Measurements from ENCODE around the gene PIK3AP1.

Gene PIK3AP1

DNA sequence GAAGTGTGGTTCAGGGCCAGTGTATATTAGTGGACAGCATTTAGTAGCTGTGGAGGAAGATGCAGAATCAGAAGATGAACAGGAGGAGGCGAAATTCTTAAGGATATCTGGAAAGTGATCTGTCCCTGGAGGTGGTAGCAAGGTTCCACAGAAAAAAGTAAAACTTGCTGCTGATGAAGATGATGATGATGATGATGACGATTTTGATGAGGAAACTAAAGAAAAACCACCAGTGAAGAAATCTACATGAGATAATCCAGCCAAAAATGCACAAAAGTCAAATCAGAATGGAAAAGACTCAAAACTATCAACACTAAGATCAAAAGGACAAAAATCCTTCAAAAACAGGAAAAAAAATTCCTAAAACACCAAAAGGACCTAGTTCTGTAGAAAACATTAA is 159.8 kb downstream of the PIK3AP1 start:
- Histone ChIP-seq H4K20me1 (ENCODE audit: insufficient read depth, low read length, poor library complexity, severe bottlenecking) (peaks cover 31% of the 10 kb centered on the region), H3K4me2 (ENCODE audit: low read depth, low read length, poor library complexity, severe bottlenecking) (no peak overlapping the region), H3K9me3 (ENCODE audit: insufficient read depth, low read depth, low read length) (no peaks in the 10 kb centered on the region), H2AFZ (ENCODE audit: low read length) (no peak overlapping the region), H3K4me3 (ENCODE audit: low read length, poor library complexity, severe bottlenecking) (no peak overlapping the region), H3K9me2 (replicated peaks; ENCODE audit: low read depth, low read length) (no peaks in the 10 kb centered on the region), H3K27me3 (ENCODE audit: insufficient read depth, low read length, poor library complexity, severe bottlenecking) (no peaks in the 10 kb centered on the region), H3K4me1 (ENCODE audit: insufficient read depth, low read length, poor library complexity, severe bottlenecking) (no peaks in the 10 kb centered on the region), H3F3A (ENCODE audit: low read depth) (no peaks in the 10 kb centered on the region), H3K79me2 (ENCODE audit: insufficient read depth, low read length) (peaks cover 12% of the 10 kb centered on the region; the same call in 1 of the 2 replicates), H3K36me3 (ENCODE audit: insufficient read depth, low read length) (peaks cover 83% of the 10 kb centered on the region; the same call in 1 of the 2 replicates), H3K9ac (ENCODE audit: low read depth, low read length, poor library complexity, severe bottlenecking) (no peak overlapping the region)
- no peak for TF ChIP-seq EZH2phosphoT487 (IDR thresholded peaks at IDR 0.05; ENCODE audit: borderline replicate concordance)
- TF ChIP-seq, protein P1, sequence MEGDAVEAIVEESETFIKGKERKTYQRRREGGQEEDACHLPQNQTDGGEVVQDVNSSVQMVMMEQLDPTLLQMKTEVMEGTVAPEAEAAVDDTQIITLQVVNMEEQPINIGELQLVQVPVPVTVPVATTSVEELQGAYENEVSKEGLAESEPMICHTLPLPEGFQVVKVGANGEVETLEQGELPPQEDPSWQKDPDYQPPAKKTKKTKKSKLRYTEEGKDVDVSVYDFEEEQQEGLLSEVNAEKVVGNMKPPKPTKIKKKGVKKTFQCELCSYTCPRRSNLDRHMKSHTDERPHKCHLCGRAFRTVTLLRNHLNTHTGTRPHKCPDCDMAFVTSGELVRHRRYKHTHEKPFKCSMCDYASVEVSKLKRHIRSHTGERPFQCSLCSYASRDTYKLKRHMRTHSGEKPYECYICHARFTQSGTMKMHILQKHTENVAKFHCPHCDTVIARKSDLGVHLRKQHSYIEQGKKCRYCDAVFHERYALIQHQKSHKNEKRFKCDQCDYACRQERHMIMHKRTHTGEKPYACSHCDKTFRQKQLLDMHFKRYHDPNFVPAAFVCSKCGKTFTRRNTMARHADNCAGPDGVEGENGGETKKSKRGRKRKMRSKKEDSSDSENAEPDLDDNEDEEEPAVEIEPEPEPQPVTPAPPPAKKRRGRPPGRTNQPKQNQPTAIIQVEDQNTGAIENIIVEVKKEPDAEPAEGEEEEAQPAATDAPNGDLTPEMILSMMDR (conservative IDR thresholded peaks at IDR 0.05; ENCODE audit: low read length), result no peak

DNA sequence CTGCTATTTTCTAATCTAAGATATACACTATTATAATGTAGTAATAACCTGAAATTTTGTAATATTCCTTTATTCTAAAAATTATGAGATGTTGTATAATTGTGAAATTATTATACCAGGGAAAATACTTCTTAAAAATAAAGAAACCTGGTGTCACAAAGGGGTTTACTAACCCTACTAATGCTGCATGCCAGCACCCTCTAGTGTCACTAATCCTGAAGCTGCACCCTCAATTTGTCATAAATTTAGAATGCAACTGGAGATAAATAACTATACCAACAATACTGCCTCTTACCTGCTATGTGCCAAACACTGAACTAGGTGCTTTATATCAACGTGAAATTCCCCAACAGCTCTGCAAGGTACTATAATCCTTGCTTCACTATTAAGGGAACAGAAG is 164.3 kb downstream of the PIK3AP1 start:
- TF ChIP-seq, protein P1 (conservative IDR thresholded peaks at IDR 0.05; ENCODE audit: low read length), result peak; percentile 67
- no peak for TF ChIP-seq EZH2phosphoT487 (IDR thresholded peaks at IDR 0.05; ENCODE audit: borderline replicate concordance)

DNA sequence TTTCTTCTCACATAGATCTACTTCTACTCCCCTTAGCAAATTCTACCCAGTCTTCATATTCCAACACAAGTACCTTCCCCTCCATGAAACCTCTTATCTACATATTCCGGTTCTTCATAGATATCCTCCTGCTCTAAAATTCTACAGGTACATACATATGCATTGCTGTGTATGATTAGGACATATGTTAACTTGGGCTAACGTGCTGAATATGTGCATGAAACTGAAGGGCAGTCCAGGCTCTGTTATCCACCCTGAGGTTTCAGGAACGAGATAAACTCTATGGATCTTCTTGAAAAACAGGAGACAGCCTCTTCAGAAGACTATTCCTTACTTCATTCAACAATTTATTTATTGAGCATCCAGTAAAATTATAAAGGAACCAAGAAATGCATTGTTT is 165.0 kb downstream of the PIK3AP1 start:
- TF ChIP-seq, protein P1 (conservative IDR thresholded peaks at IDR 0.05; ENCODE audit: low read length), result no peak
- TF ChIP-seq EZH2phosphoT487 (IDR thresholded peaks at IDR 0.05; ENCODE audit: borderline replicate concordance), result no peak
- no peak overlapping the region for H2AFZ ChIP-seq (ENCODE audit: low read length)
- no peaks in the 10 kb centered on the region for H3K4me1 ChIP-seq (ENCODE audit: insufficient read depth, low read length, poor library complexity, severe bottlenecking)
- H3K4me3 ChIP-seq (ENCODE audit: low read length, poor library complexity, severe bottlenecking), result no peak overlapping the region
- no peaks in the 10 kb centered on the region for H3K79me2 ChIP-seq (ENCODE audit: insufficient read depth, low read length)
- peaks cover 8% of the 10 kb centered on the region for H4K20me1 ChIP-seq (ENCODE audit: insufficient read depth, low read length, poor library complexity, severe bottlenecking)
- H3K9me3 ChIP-seq (ENCODE audit: insufficient read depth, low read depth, low read length), result no peaks in the 10 kb centered on the region
- H3K9me2 ChIP-seq (replicated peaks; ENCODE audit: low read depth, low read length), result no peaks in the 10 kb centered on the region
- no peaks in the 10 kb centered on the region for H3K27me3 ChIP-seq (ENCODE audit: insufficient read depth, low read length, poor library complexity, severe bottlenecking)
- H3K4me2 ChIP-seq (ENCODE audit: low read depth, low read length, poor library complexity, severe bottlenecking), result no peak overlapping the region
- H3K36me3 ChIP-seq (ENCODE audit: insufficient read depth, low read length), result peaks cover 88% of the 10 kb centered on the region; the same call in 1 of the 2 replicates
- H3F3A ChIP-seq (ENCODE audit: low read depth), result no peaks in the 10 kb centered on the region
- H3K9ac ChIP-seq (ENCODE audit: low read depth, low read length, poor library complexity, severe bottlenecking), result no peak overlapping the region

More for the DNA sequence above, 164.3 kb downstream of the PIK3AP1 start:
- H3K27me3 ChIP-seq (ENCODE audit: insufficient read depth, low read length, poor library complexity, severe bottlenecking), result no peaks in the 10 kb centered on the region
- no peak overlapping the region for H3K9ac ChIP-seq (ENCODE audit: low read depth, low read length, poor library complexity, severe bottlenecking)
- peaks cover 87% of the 10 kb centered on the region; the same call in 1 of the 2 replicates for H3K36me3 ChIP-seq (ENCODE audit: insufficient read depth, low read length)
- no peak overlapping the region for H3K4me3 ChIP-seq (ENCODE audit: low read length, poor library complexity, severe bottlenecking)
- no peaks in the 10 kb centered on the region for H3K79me2 ChIP-seq (ENCODE audit: insufficient read depth, low read length)
- peaks cover 8% of the 10 kb centered on the region for H4K20me1 ChIP-seq (ENCODE audit: insufficient read depth, low read length, poor library complexity, severe bottlenecking)
- H3K4me2 ChIP-seq (ENCODE audit: low read depth, low read length, poor library complexity, severe bottlenecking), result no peak overlapping the region
- no peaks in the 10 kb centered on the region for H3K9me3 ChIP-seq (ENCODE audit: insufficient read depth, low read depth, low read length)
- H3F3A ChIP-seq (ENCODE audit: low read depth), result no peaks in the 10 kb centered on the region
- no peak overlapping the region for H2AFZ ChIP-seq (ENCODE audit: low read length)
- H3K4me1 ChIP-seq (ENCODE audit: insufficient read depth, low read length, poor library complexity, severe bottlenecking), result no peaks in the 10 kb centered on the region
- no peaks in the 10 kb centered on the region for H3K9me2 ChIP-seq (replicated peaks; ENCODE audit: low read depth, low read length)

All from Loucy (cell line).